Measurements from ENCODE around the gene GOLM1. TPM values are rescaled to one million over a fixed set of nuclear protein-coding genes. Genes with fewer than 3 reads are reported as not detected.
A peak's percentile ranks its signal among the peaks of the same experiment; 100 is the strongest.

Gene GOLM1
- total and polyA plus RNA-seq, 2 donors (not counting 3 experiments of a cell fraction or from before 2014, with no cell fraction given) = 49.8 to 108 TPM

DNA sequence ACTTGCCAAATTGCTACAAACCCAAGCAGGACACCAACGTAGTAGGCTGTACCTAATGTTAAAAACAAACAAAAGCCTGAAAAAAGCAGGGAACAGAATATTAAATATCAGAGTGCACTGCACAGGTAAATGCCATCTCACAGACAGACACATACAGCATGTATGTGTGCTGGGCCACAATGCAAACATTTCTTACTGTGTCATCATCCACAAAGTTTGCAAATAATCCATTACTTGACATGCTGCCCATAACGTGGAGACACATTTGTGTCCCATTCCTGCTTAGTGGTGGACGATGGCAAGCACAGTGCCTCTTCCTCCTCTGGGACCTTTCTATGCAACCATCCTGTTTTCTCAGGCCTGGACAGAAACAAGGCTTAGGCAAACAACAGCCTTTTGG lies 44.7 kb downstream of the GOLM1 start:
- Histone ChIP-seq H3K36me3 (ENCODE audit: control insufficient read depth in 2 of 2, extremely low read depth in 1 of 2, insufficient read depth in 2 of 2, low read length in 2 of 2) (no peaks in the 10 kb centered on the region), H3K9ac (replicated peaks; ENCODE audit: extremely low read depth, insufficient read depth, low read length) (no peak overlapping the region), H3K27ac (ENCODE audit: insufficient read depth, low read depth, low read length) (no peak overlapping the region), H3K4me3 (replicated peaks in 1 of 3; ENCODE audit: insufficient read depth in 1 of 3, low read depth in 1 of 3, low read length in 3 of 3) (no peak overlapping the region), H3K4me2 (ENCODE audit: insufficient read depth, low read length) (no peak overlapping the region), H3K27me3 (ENCODE audit: control insufficient read depth in 2 of 2, insufficient read depth in 2 of 2, low read length in 2 of 2) (no peaks in the 10 kb centered on the region), H3K79me2 (ENCODE audit: control insufficient read depth, insufficient read depth, low read length) (peaks cover 10% of the 10 kb centered on the region), H3K9me1 (replicated peaks; ENCODE audit: control insufficient read depth, extremely low read depth, insufficient read depth, low read length) (no peaks in the 10 kb centered on the region), H4K20me1 (replicated peaks; ENCODE audit: control insufficient read depth, extremely low read depth, insufficient read depth, low read length) (no peaks in the 10 kb centered on the region), H2AFZ (ENCODE audit: low read depth, low read length) (no peak overlapping the region), H3K9me3 (replicated peaks; ENCODE audit: control insufficient read depth, insufficient read depth, low read length) (no peaks in the 10 kb centered on the region), H3K4me1 (ENCODE audit: control insufficient read depth, extremely low read depth, insufficient read depth, low read length) (no peaks in the 10 kb centered on the region)
- no TSS peak for BruUV-seq (replicated peaks)
- intact Hi-C loops (cut with micrococcal nuclease) (no loop called here), dilution Hi-C loops (cut with MboI; ENCODE audit: extremely low pct_ligation_motif_present, low sequenced_read_pairs) (no loop called here)
- ChIA-PET CTCF (no interaction called here), POLR2A (no interaction called here)
- FAIRE-seq (no peak), DNase-seq (ENCODE audit: low read depth, low spot score) (no peak)
- TF ChIP-seq, protein P1, sequence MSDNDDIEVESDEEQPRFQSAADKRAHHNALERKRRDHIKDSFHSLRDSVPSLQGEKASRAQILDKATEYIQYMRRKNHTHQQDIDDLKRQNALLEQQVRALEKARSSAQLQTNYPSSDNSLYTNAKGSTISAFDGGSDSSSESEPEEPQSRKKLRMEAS (IDR thresholded peaks at IDR 0.05; ENCODE audit: insufficient read depth, insufficient read length) = no peak
- TF ChIP-seq POLR2A (IDR thresholded peaks at IDR 0.05; ENCODE audit: low read depth, low read length) = no peak

DNA sequence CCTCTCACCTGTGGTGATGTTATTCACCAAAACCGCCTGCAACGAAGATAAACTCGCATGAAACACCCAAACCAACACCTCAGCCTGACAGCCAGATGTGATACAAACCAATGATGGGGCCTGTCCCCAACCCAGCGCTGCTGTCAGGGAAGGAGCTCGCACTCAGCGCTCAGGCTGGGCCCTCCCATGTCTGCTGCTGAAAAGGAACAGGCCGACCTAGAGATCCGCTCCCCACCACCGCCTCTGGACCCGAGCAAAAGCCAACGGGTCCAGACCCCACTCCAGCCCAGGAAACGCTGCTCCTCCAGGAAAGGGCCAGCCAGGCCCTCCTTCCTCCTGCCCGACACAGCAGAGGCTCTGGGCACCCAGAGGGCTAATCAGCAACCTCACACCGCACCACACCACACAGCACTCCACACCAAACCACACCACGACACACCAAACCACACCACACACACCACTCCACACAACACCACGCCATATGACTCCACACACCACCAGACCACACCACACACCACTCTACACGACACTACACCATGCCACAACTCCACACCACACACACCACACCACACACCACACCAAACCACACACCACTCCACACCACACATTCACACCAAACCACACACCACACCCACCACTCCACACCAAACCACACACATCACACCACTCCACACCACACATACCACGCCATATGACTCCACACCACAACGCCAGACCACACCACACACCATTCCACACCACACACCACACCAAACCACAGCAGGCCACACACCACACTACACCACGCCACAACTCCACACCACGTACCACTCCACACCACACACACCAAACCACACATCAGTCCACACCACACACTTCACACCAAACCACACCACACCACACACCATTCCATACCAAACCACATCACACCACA lies 46.5 kb downstream of the GOLM1 start:
- H2AFZ ChIP-seq (ENCODE audit: low read depth, low read length) = no peak overlapping the region
- POLR2A ChIA-PET = no interaction called here

More for the DNA sequence above, 46.5 kb downstream of the GOLM1 start:
- no peak overlapping the region for H3K4me3 ChIP-seq (replicated peaks in 1 of 3; ENCODE audit: insufficient read depth in 1 of 3, low read depth in 1 of 3, low read length in 3 of 3)
- intact Hi-C loops (cut with micrococcal nuclease) = no loop called here
- H3K4me1 ChIP-seq (ENCODE audit: control insufficient read depth, extremely low read depth, insufficient read depth, low read length) = no peaks in the 10 kb centered on the region
- DNase-seq (ENCODE audit: low read depth, low spot score) (no peak), FAIRE-seq (peak; percentile 38)
- H3K4me2 ChIP-seq (ENCODE audit: insufficient read depth, low read length) = no peak overlapping the region
- H3K79me2 ChIP-seq (ENCODE audit: control insufficient read depth, insufficient read depth, low read length) = peaks cover 8% of the 10 kb centered on the region
- no peak overlapping the region for H3K27ac ChIP-seq (ENCODE audit: insufficient read depth, low read depth, low read length)
- no peaks in the 10 kb centered on the region for H3K27me3 ChIP-seq (ENCODE audit: control insufficient read depth in 2 of 2, insufficient read depth in 2 of 2, low read length in 2 of 2)
- dilution Hi-C loops (cut with MboI; ENCODE audit: extremely low pct_ligation_motif_present, low sequenced_read_pairs) = no loop called here
- TF ChIP-seq, protein P1 (IDR thresholded peaks at IDR 0.05; ENCODE audit: insufficient read depth, insufficient read length) = no peak
- no peak for TF ChIP-seq POLR2AphosphoS5 (IDR thresholded peaks at IDR 0.05; ENCODE audit: insufficient read depth, low read depth, low read length)
- TF ChIP-seq FOS (IDR thresholded peaks at IDR 0.05; ENCODE audit: borderline replicate concordance, insufficient read depth, low read length) = no peak
- no peak for TF ChIP-seq POLR2A (IDR thresholded peaks at IDR 0.05; ENCODE audit: low read depth, low read length)
- TF ChIP-seq JUN (IDR thresholded peaks at IDR 0.05; ENCODE audit: borderline replicate concordance, insufficient read depth, insufficient read length, low read depth) = no peak
- no peak for TF ChIP-seq GATA2 (IDR thresholded peaks at IDR 0.05; ENCODE audit: insufficient read depth, insufficient read length, low read depth, low read length)
- no peak for TF ChIP-seq EZH2 (IDR thresholded peaks at IDR 0.05; ENCODE audit: borderline replicate concordance, low read depth, low read length, severe bottlenecking)
- TF ChIP-seq, protein P2, sequence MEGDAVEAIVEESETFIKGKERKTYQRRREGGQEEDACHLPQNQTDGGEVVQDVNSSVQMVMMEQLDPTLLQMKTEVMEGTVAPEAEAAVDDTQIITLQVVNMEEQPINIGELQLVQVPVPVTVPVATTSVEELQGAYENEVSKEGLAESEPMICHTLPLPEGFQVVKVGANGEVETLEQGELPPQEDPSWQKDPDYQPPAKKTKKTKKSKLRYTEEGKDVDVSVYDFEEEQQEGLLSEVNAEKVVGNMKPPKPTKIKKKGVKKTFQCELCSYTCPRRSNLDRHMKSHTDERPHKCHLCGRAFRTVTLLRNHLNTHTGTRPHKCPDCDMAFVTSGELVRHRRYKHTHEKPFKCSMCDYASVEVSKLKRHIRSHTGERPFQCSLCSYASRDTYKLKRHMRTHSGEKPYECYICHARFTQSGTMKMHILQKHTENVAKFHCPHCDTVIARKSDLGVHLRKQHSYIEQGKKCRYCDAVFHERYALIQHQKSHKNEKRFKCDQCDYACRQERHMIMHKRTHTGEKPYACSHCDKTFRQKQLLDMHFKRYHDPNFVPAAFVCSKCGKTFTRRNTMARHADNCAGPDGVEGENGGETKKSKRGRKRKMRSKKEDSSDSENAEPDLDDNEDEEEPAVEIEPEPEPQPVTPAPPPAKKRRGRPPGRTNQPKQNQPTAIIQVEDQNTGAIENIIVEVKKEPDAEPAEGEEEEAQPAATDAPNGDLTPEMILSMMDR (IDR thresholded peaks at IDR 0.05; ENCODE audit: extremely low read depth in 1 of 2, insufficient read depth in 1 of 2, low read depth in 1 of 2, low read length in 2 of 2) = no peak
- no peak for TF ChIP-seq MYC (IDR thresholded peaks at IDR 0.05; ENCODE audit: low read depth, low read length)
- no peaks in the 10 kb centered on the region for H3K36me3 ChIP-seq (ENCODE audit: control insufficient read depth in 2 of 2, extremely low read depth in 1 of 2, insufficient read depth in 2 of 2, low read length in 2 of 2)
- no peaks in the 10 kb centered on the region for H4K20me1 ChIP-seq (replicated peaks; ENCODE audit: control insufficient read depth, extremely low read depth, insufficient read depth, low read length)
- no peak overlapping the region for H3K9ac ChIP-seq (replicated peaks; ENCODE audit: extremely low read depth, insufficient read depth, low read length)
- no peaks in the 10 kb centered on the region for H3K9me3 ChIP-seq (replicated peaks; ENCODE audit: control insufficient read depth, insufficient read depth, low read length)
- BruUV-seq (replicated peaks) = no TSS peak
- H3K9me1 ChIP-seq (replicated peaks; ENCODE audit: control insufficient read depth, extremely low read depth, insufficient read depth, low read length) = no peaks in the 10 kb centered on the region
- CTCF ChIA-PET = no interaction called here
